HepG2 (cell line): ENCODE results near the gene ENO3. TPM values are rescaled to one million over a fixed set of nuclear protein-coding genes. Genes with fewer than 3 reads are reported as not detected.

Source experiments
- AHDC1 ChIP-seq: sonication (generic); formaldehyde crosslinking; IDR thresholded peaks from 2 replicates; pipeline ENCODE4 v1.5.1; 2020; ENCODE audit warnings: mild to moderate bottlenecking, missing genetic modification reagents, borderline replicate concordance
- ATF7-NPFF ChIP-seq: sonication (generic); formaldehyde crosslinking; IDR thresholded peaks from 2 replicates; pipeline ENCODE4 v1.8.1; 2023; ENCODE audit warnings: mild to moderate bottlenecking, low read depth, missing genetic modification reagents, moderate library complexity
- ELF3 ChIP-seq: IDR thresholded peaks from 2 replicates; pipeline ENCODE4 v1.6.1; 2016; ENCODE audit warnings: missing genetic modification reagents, missing compliant biosample characterization
- HES4 ChIP-seq: sonication (generic); formaldehyde crosslinking; IDR thresholded peaks from 2 replicates; pipeline ENCODE4 v1.9.0; 2021; ENCODE audit warnings: mild to moderate bottlenecking, missing genetic modification reagents, borderline replicate concordance
- HNRNPL ChIP-seq: fragments of 200-400 bp; formaldehyde crosslinking; IDR thresholded peaks from 2 replicates; pipeline ENCODE4 v1.6.1; 2017; ENCODE audit warnings: mild to moderate bottlenecking, low read depth, low read length
- HOMEZ ChIP-seq: IDR thresholded peaks from 2 replicates; pipeline ENCODE4 v1.6.1; 2016; ENCODE audit warnings: low read depth
- KDM5A ChIP-seq: fragments of 200-600 bp; sonication (generic); IDR thresholded peaks from 2 replicates; pipeline ENCODE4 v1.7.0; 2018; ENCODE audit warnings: antibody characterized with exemption, mild to moderate bottlenecking, low read length, borderline replicate concordance
- MEIS2 ChIP-seq: sonication (generic); formaldehyde crosslinking; IDR thresholded peaks from 2 replicates; pipeline ENCODE4 v1.9.0; 2021; ENCODE audit warnings: mild to moderate bottlenecking, missing genetic modification reagents
- NCOA5 ChIP-seq: sonication (generic); formaldehyde crosslinking; IDR thresholded peaks from 2 replicates; pipeline ENCODE4 v1.4.0; 2020; ENCODE audit warnings: missing genetic modification reagents
- NFE2L1 ChIP-seq: sonication (generic); formaldehyde crosslinking; IDR thresholded peaks from 2 replicates; pipeline ENCODE4 v1.4.0; 2020; ENCODE audit warnings: missing genetic modification reagents, mild to moderate bottlenecking, borderline replicate concordance
- PLSCR1 ChIP-seq: sonication (generic); formaldehyde crosslinking; IDR thresholded peaks from 2 replicates; pipeline ENCODE4 v1.5.0; 2020; ENCODE audit warnings: missing genetic modification reagents, mild to moderate bottlenecking, borderline replicate concordance
- SALL2 ChIP-seq: sonication (generic); formaldehyde crosslinking; IDR thresholded peaks from 2 replicates; pipeline ENCODE4 v1.8.1; 2023; ENCODE audit warnings: mild to moderate bottlenecking, missing genetic modification reagents, inconsistent platforms
- SNRNP70 ChIP-seq: fragments of 200-400 bp; formaldehyde crosslinking; IDR thresholded peaks from 2 replicates; pipeline ENCODE4 v1.6.1; 2017; ENCODE audit warnings: mild to moderate bottlenecking, low read depth, low read length, moderate library complexity
- TSC22D2 ChIP-seq: sonication (generic); formaldehyde crosslinking; IDR thresholded peaks from 2 replicates; pipeline ENCODE4 v1.5.1; 2020; ENCODE audit warnings: missing genetic modification reagents, mild to moderate bottlenecking, borderline replicate concordance
- ZNF232 ChIP-seq: sonication (generic); formaldehyde crosslinking; IDR thresholded peaks from 2 replicates; pipeline ENCODE4 v1.4.0; 2020; ENCODE audit warnings: missing genetic modification reagents, borderline replicate concordance
- ZNF431 ChIP-seq: sonication (generic); formaldehyde crosslinking; IDR thresholded peaks from 2 replicates; pipeline ENCODE4 v1.9.0; 2022; ENCODE audit warnings: missing genetic modification reagents, low read depth, mild to moderate bottlenecking, borderline replicate concordance
- ZNF652 ChIP-seq: IDR thresholded peaks from 2 replicates; pipeline ENCODE4 v1.6.1; 2016; ENCODE audit warnings: low read depth, borderline replicate concordance
- ZSCAN21 ChIP-seq: sonication (generic); formaldehyde crosslinking; IDR thresholded peaks from 2 replicates; pipeline ENCODE4 v1.8.0; 2022; ENCODE audit warnings: mild to moderate bottlenecking, missing genetic modification reagents, moderate library complexity, borderline replicate concordance
- polyA plus RNA-seq, 8 experiments: library from polyadenylated mRNA; depleted of rRNA in 3 of 8; stranded (reverse) in 7 of 8; unstranded in 1 of 8; fragments of >200 nt; fragmentation: Illumina TruSeq in 4 of 8; extraction: Trizol in 4 of 8; gene quantifications; 2 replicates each; pipeline versions ENCODE4 v1.2.1 to v1.2.3, GENCODE V29; 2011 to 2016; ENCODE audit warnings: low read depth in 4 of 8, missing spikeins in 1 of 8, mixed read lengths in 1 of 8; ENCODE audit not compliant: insufficient read depth in 1 of 8
- total RNA-seq, 5 experiments: library from RNA; depleted of rRNA; stranded (reverse); fragments of >200 nt; fragmentation: Illumina TruSeq; extraction: Trizol; gene quantifications; 2 replicates each; pipeline ENCODE4 v1.2.3, GENCODE V29; 2016; ENCODE audit warnings: low read depth in 1 of 5

ENO3 gene
- total and polyA plus RNA-seq, 2 of the 13 experiments (the other 11 are each of a cell fraction or from before 2014, with no cell fraction given) = 59.8 to 69.8 TPM

- TF ChIP-seq PLSCR1 (CRISPR knock-in tag) (no peak), HNRNPL (no peak), MEIS2 (CRISPR knock-in tag) (no peak), AHDC1 (CRISPR knock-in tag) (no peak), ZNF232 (no peak), ZNF652 (CRISPR knock-in tag) (no peak), ELF3 (CRISPR knock-in tag) (0 out of 2 replicates have a peak, but pooled peaks have one; percentile 5), HOMEZ (CRISPR knock-in tag) (no peak), ZSCAN21 (CRISPR knock-in tag) (0 out of 2 replicates have a peak, but pooled peaks have one; percentile 9), ZNF431 (CRISPR knock-in tag) (no peak), SALL2 (CRISPR knock-in tag) (0 out of 2 replicates have a peak, but pooled peaks have one; percentile 34), SNRNP70 (no peak), ATF7-NPFF (CRISPR knock-in tag) (0 out of 2 replicates have a peak, but pooled peaks have one; percentile 45), KDM5A (peak; percentile 84), HES4 (0 out of 2 replicates have a peak, but pooled peaks have one; percentile 19), TSC22D2 (CRISPR knock-in tag) (no peak), NCOA5 (CRISPR knock-in tag) (no peak), NFE2L1 (CRISPR knock-in tag) (peak; percentile 29; the same call in 1 of the 2 replicates)
These were observed 10.2 kb upstream of the ENO3 start (continued) for GRCh38 chr17:4940555-4941318.
